Fibroblast of villous mesenchyme (primary cell): ENCODE measurements around the gene ZBTB20. TPM values are rescaled to one million over a fixed set of nuclear protein-coding genes. Genes with fewer than 3 reads are reported as not detected.

ENCODE experiments used
- DNase-seq: peaks from one replicate; pipeline ENCODE4 v3.0.0-alpha.2; 2010; ENCODE audit warnings: low read depth
- H3K4me3 ChIP-seq: 2 replicates; pipeline ENCODE4 v1.5.1; 2011; ENCODE audit warnings: low read depth, mild to moderate bottlenecking, low read length
- total RNA-seq: library from RNA; depleted of rRNA; stranded (reverse); fragments of >200 nt; gene quantifications from 2 replicates; pipeline ENCODE4 v1.2.3, GENCODE V29; 2012
- TF ChIP-seq, protein P1 (sequence below): IDR thresholded peaks from 2 replicates; pipeline ENCODE4 v1.5.1; 2012; ENCODE audit warnings: low read depth, mild to moderate bottlenecking, low read length; ENCODE audit not compliant: insufficient read depth

ZBTB20 gene
- total RNA-seq, 1 donor = 28.1 TPM

DNA sequence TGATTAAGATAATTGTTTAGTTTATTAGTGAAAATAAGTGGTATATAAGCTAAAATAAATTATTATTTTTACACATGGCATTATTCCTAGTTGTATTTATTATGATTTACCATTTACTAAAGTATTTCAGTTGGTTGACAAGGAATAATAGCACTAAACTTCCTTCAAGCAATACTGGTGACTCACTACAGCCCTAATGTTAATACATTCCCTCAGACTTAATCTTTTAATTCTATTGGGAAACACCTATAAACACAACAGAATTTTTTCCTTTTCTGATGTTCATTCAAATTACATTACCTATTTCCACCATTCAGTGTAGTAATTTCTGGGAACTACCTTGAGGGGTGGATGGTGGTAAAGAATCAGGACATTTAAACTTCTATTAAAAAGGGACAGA is 589.3 kb downstream of the ZBTB20 start:
- H3K4me3 ChIP-seq = no peak overlapping the region
- peak; percentile 31 for DNase-seq
- TF ChIP-seq, protein P1, sequence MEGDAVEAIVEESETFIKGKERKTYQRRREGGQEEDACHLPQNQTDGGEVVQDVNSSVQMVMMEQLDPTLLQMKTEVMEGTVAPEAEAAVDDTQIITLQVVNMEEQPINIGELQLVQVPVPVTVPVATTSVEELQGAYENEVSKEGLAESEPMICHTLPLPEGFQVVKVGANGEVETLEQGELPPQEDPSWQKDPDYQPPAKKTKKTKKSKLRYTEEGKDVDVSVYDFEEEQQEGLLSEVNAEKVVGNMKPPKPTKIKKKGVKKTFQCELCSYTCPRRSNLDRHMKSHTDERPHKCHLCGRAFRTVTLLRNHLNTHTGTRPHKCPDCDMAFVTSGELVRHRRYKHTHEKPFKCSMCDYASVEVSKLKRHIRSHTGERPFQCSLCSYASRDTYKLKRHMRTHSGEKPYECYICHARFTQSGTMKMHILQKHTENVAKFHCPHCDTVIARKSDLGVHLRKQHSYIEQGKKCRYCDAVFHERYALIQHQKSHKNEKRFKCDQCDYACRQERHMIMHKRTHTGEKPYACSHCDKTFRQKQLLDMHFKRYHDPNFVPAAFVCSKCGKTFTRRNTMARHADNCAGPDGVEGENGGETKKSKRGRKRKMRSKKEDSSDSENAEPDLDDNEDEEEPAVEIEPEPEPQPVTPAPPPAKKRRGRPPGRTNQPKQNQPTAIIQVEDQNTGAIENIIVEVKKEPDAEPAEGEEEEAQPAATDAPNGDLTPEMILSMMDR = no peak

DNA sequence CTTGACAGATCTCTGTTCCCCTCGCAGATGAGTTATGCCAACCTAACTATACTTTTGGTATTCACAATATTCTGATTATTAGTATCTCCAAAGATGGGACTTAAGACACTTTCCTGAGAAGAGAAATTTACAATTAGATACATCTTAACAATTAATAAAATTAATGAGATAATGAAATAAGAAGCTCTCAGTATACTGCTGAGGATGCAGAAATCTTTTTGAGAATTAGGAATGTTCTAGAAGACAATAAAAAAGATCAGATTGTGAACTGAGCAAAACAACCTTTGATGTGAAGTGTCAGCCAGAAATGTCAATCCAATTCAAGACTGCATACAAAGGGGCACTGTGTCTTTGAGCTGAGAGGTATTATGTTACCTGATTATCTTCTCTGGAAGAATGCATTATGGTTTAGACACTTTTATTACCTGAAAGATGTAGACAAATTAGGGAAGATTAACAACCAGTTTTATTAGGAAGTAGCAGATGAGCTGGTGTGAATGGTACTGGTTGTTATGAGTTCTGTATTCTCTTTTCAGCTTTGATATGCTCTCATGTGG is 590.4 kb downstream of the ZBTB20 start:
- no peak overlapping the region for H3K4me3 ChIP-seq
- TF ChIP-seq, protein P1 = no peak
- no peak for DNase-seq

DNA sequence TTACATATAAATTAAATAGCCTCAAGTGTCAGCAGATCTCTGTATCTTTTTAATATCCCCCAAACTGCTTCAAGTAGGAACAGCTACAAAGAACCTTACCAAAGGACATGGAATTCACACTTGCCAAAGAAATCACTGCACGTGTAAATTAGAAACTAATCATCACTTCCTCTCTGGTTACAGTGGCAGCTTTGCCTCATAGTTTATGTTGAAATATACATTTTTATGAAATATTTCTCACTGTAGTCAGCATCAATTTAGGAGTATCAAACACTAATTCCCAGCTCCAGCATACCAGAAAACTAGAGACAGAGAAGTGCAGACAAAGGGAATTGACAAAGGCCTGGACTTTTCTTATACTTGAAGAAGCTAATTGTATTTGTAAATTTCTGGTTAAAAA is 592.4 kb downstream of the ZBTB20 start:
- TF ChIP-seq, protein P1 = no peak
- DNase-seq = peak; percentile 24
- H3K4me3 ChIP-seq = no peak overlapping the region

DNA sequence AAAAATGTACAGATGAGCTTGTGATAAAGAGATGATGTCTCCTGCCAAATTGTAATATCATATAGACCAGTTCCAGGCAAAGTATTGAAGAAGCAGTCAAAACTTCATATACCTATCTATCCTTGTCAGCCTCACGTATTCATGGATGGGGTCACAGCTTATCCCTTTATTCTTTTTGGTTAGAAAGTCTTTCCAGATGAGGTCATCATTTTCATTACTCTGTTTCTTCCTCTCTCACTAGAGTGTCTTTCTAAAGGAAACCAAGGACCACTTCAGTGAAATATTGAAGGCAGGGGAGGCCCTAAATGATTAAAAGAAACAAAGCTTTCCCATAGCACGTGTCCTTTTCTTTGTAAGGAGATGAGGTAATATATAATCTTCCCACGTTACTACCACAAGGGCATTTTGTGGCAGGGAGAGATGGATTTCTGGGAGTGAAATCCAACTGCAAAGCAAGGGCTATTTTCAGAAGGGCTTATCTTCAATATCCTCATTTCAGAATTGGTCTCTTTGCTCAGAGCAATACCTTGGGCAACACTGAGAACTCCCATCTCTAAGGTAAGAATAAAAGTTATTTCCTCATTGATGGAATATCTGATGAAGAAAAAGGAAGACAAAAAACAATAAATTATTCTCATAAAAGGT is 593.0 kb downstream of the ZBTB20 start:
- TF ChIP-seq, protein P1 = no peak
- DNase-seq = no peak
- H3K4me3 ChIP-seq = no peak overlapping the region

DNA sequence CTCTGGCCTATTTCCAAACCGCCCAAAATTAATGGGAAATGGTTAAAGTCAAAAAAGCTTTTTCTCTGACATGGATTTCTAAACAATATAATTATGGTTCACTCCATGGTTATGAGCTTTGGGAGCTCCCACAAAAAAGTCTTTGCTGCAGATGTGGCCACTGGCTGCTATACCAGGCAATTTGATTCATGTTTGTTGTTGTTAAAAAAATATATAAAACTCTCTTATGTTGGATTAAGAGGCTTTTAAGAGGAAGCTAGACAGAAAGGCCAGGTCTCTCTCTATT is 594.6 kb downstream of the ZBTB20 start:
- peak; percentile 66 for DNase-seq
- H3K4me3 ChIP-seq = no peak overlapping the region

DNA sequence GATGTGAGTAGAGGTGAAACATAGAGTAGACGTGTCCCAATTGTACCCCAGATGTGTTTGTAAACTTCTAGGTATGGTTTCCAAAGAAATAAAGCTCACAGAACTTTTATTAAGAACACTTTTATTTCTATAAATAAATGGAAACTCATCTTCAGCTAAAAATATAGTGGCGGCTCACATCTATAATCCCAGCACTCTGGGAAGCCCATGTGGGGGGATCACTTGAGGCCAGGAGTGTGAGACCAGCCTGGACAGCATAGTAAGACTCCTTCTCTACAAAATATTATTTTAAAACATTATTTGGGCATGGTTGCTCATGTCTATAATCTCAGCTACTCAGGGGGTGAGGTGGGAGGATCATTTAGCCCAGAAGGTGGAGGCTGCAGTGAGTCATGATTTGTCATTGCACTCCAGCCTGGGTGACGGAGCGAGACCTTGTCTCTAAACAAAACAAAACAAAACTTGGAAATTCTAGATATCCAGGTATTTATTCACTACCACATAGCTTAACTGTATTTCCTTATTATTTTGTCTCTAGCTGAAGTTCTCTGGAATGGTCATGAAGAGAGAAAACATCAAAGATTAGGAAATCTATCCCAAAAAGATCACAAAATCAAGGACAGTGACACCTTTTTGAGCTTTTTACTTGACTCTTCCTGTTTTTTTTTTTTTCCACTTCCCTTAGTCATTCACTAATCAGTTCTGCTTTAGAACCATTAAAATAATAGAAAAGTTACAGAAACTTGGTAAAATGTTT is 595.1 kb downstream of the ZBTB20 start:
- DNase-seq = peak; percentile 47
- TF ChIP-seq, protein P1 = no peak

More for the DNA sequence above, 594.6 kb downstream of the ZBTB20 start:
- TF ChIP-seq, protein P1 = no peak

More for the DNA sequence above, 595.1 kb downstream of the ZBTB20 start:
- no peak overlapping the region for H3K4me3 ChIP-seq
